GM12875 (cell line): Measurements from ENCODE around the gene PRKAG2.

Experiments
- H3K4me3 ChIP-seq: one replicate; pipeline ENCODE4 v1.5.1; 2011; ENCODE audit warnings: low read depth, low read length, control low read depth
- TF ChIP-seq, protein P1 (sequence below): IDR thresholded peaks from 2 replicates; pipeline ENCODE4 v1.5.1; 2011; ENCODE audit warnings: low read depth, mild to moderate bottlenecking, control low read depth, inconsistent platforms, low read length, moderate library complexity, borderline replicate concordance; ENCODE audit not compliant: insufficient read depth

PRKAG2 gene

DNA sequence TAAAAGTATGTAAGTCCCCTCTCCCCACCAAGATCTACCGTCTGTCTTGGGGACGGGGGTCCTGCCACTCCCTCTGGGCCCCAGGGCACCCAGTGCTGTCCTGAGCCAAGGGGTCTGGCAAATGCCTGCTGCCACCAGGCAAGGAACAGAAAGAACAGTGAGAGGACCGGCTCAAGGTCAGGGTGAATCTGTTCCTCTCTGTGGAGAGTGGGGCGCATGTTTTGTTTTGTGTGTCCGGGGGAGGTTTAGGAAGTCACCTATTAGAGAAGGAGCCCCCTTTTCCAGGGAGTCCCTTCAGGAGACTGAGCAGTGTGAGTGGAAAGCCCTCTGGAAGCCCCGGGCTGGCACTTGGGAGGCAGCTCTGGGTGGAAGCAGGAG, 198.7 kb downstream of the PRKAG2 start:
- no peak overlapping the region for H3K4me3 ChIP-seq
- TF ChIP-seq, protein P1, sequence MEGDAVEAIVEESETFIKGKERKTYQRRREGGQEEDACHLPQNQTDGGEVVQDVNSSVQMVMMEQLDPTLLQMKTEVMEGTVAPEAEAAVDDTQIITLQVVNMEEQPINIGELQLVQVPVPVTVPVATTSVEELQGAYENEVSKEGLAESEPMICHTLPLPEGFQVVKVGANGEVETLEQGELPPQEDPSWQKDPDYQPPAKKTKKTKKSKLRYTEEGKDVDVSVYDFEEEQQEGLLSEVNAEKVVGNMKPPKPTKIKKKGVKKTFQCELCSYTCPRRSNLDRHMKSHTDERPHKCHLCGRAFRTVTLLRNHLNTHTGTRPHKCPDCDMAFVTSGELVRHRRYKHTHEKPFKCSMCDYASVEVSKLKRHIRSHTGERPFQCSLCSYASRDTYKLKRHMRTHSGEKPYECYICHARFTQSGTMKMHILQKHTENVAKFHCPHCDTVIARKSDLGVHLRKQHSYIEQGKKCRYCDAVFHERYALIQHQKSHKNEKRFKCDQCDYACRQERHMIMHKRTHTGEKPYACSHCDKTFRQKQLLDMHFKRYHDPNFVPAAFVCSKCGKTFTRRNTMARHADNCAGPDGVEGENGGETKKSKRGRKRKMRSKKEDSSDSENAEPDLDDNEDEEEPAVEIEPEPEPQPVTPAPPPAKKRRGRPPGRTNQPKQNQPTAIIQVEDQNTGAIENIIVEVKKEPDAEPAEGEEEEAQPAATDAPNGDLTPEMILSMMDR = no peak

- TF ChIP-seq, protein P1 = no peak
- no peak overlapping the region for H3K4me3 ChIP-seq
These were observed 199.2 kb downstream of the PRKAG2 start for GRCh38 chr7:151677581-151678226.

DNA sequence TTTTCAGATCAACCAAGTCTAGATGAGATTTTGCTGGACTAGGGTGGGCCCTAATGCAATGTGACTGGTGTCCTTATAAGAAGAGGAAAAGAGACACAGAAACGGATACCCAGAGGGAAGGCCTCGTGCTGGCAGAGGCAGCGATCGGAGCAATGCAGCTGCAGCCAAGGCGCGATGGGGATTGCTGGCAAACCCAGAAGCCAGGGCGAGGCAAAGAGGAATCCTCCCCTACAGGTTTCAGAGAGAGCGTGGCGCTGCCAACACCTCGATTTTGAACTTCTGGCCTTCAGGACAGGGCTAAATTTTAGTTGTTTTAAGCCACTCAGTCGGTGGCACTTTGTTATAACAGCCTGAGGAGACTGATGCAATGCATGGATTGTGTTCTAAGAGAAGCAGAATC, 200.2 kb downstream of the PRKAG2 start:
- TF ChIP-seq, protein P1 = no peak

DNA sequence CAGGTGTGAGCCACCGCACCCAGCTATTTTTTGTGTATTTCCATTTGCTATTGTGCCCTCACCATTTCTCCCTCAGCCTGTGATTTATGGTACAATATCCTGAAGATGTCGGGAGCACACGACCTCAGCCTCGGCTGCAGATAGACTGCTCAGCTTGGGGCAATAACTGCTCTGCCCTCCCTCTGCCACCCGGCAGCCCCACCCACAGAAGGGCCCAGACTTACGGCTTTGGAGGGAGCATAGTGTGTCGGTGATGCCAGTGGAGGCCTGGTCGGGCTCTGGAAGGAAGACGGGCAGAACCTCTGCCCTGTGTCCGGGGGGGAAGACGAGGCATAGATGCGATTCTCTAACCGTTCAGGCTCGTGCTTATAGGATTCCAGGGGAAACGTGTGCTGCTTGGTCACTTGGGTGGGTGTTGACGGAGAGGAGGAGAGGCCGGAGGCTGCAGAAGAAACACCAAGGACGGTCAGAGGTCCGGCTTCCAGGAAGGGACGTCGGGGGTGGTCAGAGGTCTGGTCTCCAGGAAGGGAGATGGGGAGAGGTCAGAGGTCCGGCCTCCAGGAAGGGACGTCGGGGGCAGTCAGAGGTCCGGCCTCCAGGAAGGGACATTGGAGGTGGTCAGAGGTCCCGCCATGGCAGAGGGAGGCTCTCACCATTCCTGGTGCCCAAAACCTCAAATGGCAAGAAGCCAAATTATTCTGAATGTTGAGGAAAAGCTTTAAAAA, 201.6 kb downstream of the PRKAG2 start:
- no peak overlapping the region for H3K4me3 ChIP-seq
- TF ChIP-seq, protein P1 = no peak

More for the DNA sequence above, 200.2 kb downstream of the PRKAG2 start:
- H3K4me3 ChIP-seq = no peak overlapping the region

DNA sequence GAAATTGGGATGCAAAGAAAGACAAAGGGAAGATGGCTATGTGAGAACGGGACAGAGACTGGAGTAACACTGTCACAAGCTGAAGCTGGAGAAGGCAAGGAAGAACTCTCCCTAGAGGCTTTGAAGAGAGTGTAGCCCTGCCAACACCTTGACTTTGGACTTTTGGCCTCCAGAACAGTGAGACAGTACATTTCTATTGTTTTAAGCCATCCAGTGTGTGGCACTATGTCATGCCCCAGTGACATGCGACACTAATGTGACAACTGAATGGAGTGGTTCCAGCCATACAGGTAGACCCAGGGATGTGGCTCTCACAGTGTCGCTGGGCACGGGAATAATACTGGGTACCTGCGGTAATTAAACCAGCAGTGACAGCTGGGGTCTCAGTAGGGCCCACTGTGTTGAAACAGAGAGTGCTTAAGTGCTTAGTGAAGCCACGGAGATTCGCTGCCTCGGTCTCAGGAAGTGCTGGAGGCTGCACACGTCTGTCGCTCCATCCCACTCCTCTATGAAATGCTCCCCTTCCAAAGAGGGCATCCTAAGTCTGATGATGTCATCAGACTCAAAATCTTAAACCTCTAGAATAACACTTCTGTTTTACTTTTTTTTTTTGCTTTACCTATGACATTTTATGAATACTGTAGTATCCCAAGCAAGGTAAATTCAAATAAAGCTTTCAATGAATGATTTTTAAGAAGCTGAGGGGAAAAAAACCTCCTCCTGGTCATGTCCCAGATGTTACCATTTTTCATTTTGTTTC, 202.6 kb downstream of the PRKAG2 start:
- no peak overlapping the region for H3K4me3 ChIP-seq
- TF ChIP-seq, protein P1 = no peak

- no peak overlapping the region for H3K4me3 ChIP-seq
- TF ChIP-seq, protein P1 = no peak
These were observed 203.7 kb downstream of the PRKAG2 start for GRCh38 chr7:151673216-151673615.
